Prostate gland (tissue), 2 donors: Measurements from ENCODE around the gene HNRNPLL.

ENCODE experiments used
- CTCF ChIP-seq, 4 experiments: fragments of 200-600 bp in 2 of 4; fragments of 450-650 bp in 2 of 4; sonication (generic) in 2 of 4; IDR thresholded peaks; 1 replicate in 3 of 4; 2 replicates in 1 of 4; pipeline ENCODE4 v1.5.1; 2016 to 2019; ENCODE audit warnings: antibody characterized with exemption in 4 of 4, mild to moderate bottlenecking in 2 of 4, moderate library complexity in 2 of 4
- POLR2A ChIP-seq: fragments of 450-650 bp; IDR thresholded peaks from one replicate; pipeline ENCODE4 v1.6.1; 2016; ENCODE audit warnings: antibody characterized with exemption, mild to moderate bottlenecking
- POLR2AphosphoS5 ChIP-seq: sonication (generic); formaldehyde crosslinking; IDR thresholded peaks from one replicate; pipeline ENCODE4 v1.6.1; 2017; ENCODE audit warnings: antibody characterized with exemption

GRCh38 chr2:38590053-38590452 is 12.7 kb downstream of the HNRNPLL start:
- TF ChIP-seq CTCF (IDR thresholded peaks at IDR 0.05), result no peak
- TF ChIP-seq POLR2AphosphoS5, result no peak
- TF ChIP-seq POLR2A, result no peak
